OCI-LY7 (cell line): ENCODE data around the gene SPG7. TPM values are rescaled to one million over a fixed set of nuclear protein-coding genes. Genes with fewer than 3 reads are reported as not detected.

Experiments
- BruUV-seq: library from RNA; stranded (reverse); fragments of 400-500 nt; replicated peaks from 2 replicates; lab custom pipeline; 2021; lab: Mats Ljungman, UMichigan
- CTCF ChIA-PET: fragments of 300-600 bp; sonication (Branson Sonifier 250); formaldehyde crosslinking; loops from one replicate; lab custom pipeline; 2022; ENCODE audit warnings: antibody characterized with exemption; ENCODE audit not compliant: unreplicated experiment; lab: Charles Lee
- POLR2A ChIA-PET: fragments of 300-600 bp; sonication (Branson Sonifier 250); formaldehyde crosslinking; loops from one replicate; lab custom pipeline; 2022; ENCODE audit warnings: antibody characterized with exemption; lab: Charles Lee
- DNase-seq: peaks from one replicate; pipeline ENCODE4 v3.0.0-alpha.2; 2015; ENCODE audit warnings: low spot score
- H2AFZ ChIP-seq: fragments of 200-600 bp; sonication (generic), shearing (Covaris generic); 2 replicates; pipeline ENCODE4 v1.6.1; 2014; ENCODE audit warnings: mild to moderate bottlenecking, antibody characterized with exemption, low read length, moderate library complexity
- H3K27ac ChIP-seq: fragments of 200-600 bp; sonication (generic); 2 replicates; pipeline ENCODE4 v1.5.1; 2014; ENCODE audit warnings: mixed run types, low read depth, mild to moderate bottlenecking, moderate library complexity, low read length, inconsistent platforms; ENCODE audit not compliant: poor library complexity, severe bottlenecking
- H3K36me3 ChIP-seq: fragments of 200-600 bp; sonication (generic); 2 replicates; pipeline ENCODE4 v1.6.1; 2014; ENCODE audit warnings: mild to moderate bottlenecking, antibody characterized with exemption, low read length, moderate library complexity, mixed read lengths; ENCODE audit not compliant: insufficient read depth
- H3K4me1 ChIP-seq: fragments of 200-600 bp; sonication (generic); 2 replicates; pipeline ENCODE4 v1.5.1; 2014; ENCODE audit warnings: mild to moderate bottlenecking, low read length; ENCODE audit not compliant: insufficient read depth, poor library complexity, severe bottlenecking
- H3K4me2 ChIP-seq: fragments of 200-600 bp; sonication (generic); 2 replicates; pipeline ENCODE4 v1.6.1; 2014; ENCODE audit warnings: mild to moderate bottlenecking, low read length
- H3K4me3 ChIP-seq: fragments of 200-600 bp; sonication (generic); 2 replicates; pipeline ENCODE4 v1.5.1; 2014; ENCODE audit warnings: mild to moderate bottlenecking, low read depth, low read length; ENCODE audit not compliant: poor library complexity, severe bottlenecking
- H3K79me2 ChIP-seq: fragments of 200-600 bp; sonication (generic); 2 replicates; pipeline ENCODE4 v1.6.1; 2016; ENCODE audit warnings: low read depth, mild to moderate bottlenecking, low read length, moderate library complexity, mixed read lengths; ENCODE audit not compliant: insufficient read depth
- H3K9me2 ChIP-seq: fragments of 200-600 bp; sonication (generic); 2 replicates; pipeline ENCODE4 v1.6.1; 2016; ENCODE audit warnings: mild to moderate bottlenecking, low read length, mixed read lengths; ENCODE audit not compliant: insufficient read depth
- H3K9me3 ChIP-seq: fragments of 200-600 bp; sonication (generic); 2 replicates; pipeline ENCODE4 v1.6.1; 2014; ENCODE audit warnings: mild to moderate bottlenecking, mixed run types, low read length, mixed read lengths
- H4K20me1 ChIP-seq: fragments of 200-600 bp; sonication (generic); 2 replicates; pipeline ENCODE4 v1.6.1; 2014; ENCODE audit warnings: mild to moderate bottlenecking, antibody characterized with exemption, low read length, moderate library complexity, mixed read lengths; ENCODE audit not compliant: insufficient read depth
- CTCF ChIP-seq: fragments of 200-600 bp; sonication (generic); conservative IDR thresholded peaks from 2 replicates; pipeline ENCODE4 v1.5.1; 2014; ENCODE audit warnings: mild to moderate bottlenecking, antibody characterized with exemption, low read length, moderate library complexity, mixed read lengths
- EZH2phosphoT487 ChIP-seq: fragments of 200-600 bp; sonication (generic); IDR thresholded peaks from 2 replicates; pipeline ENCODE4 v1.6.1; 2018; ENCODE audit warnings: low read depth, borderline replicate concordance, mild to moderate bottlenecking, mixed run types, antibody characterized with exemption, low read length, moderate library complexity, mixed read lengths
- intact Hi-C: fragments of 100-400 bp; cut with micrococcal nuclease; formaldehyde crosslinking; loops from one replicate; pipeline ENCODE4 v1.10.0; 2022; ENCODE audit not compliant: unreplicated experiment
- total RNA-seq, 2 experiments: library from RNA; depleted of rRNA in 1 of 2; stranded (reverse); fragments of >200 nt in 1 of 2; shearing (Covaris generic) in 1 of 2; gene quantifications; 2 replicates each; pipeline ENCODE4 v1.2.3, GENCODE V29; 2014 to 2022

Gene SPG7
- total RNA-seq, 2 experiments from 2014 or later: 92.7 to 121 TPM

GRCh38 chr16:89553733-89554132 is 45.5 kb downstream of the SPG7 start:
- BruUV-seq: no TSS peak
- no peak for TF ChIP-seq EZH2phosphoT487
- TF ChIP-seq CTCF: no peak
- CTCF ChIA-PET: no interaction called here
- no peak for DNase-seq
- no peaks in the 10 kb centered on the region for H3K79me2 ChIP-seq
- no peaks in the 10 kb centered on the region for H3K9me2 ChIP-seq
- no peaks in the 10 kb centered on the region for H4K20me1 ChIP-seq
- H3K4me3 ChIP-seq: no peak overlapping the region
- no peak overlapping the region for H3K27ac ChIP-seq
- no peak overlapping the region for H3K4me2 ChIP-seq
- H3K9me3 ChIP-seq: no peaks in the 10 kb centered on the region
- peaks cover 4% of the 10 kb centered on the region for H3K4me1 ChIP-seq
- no peak overlapping the region for H2AFZ ChIP-seq
- POLR2A ChIA-PET: no interaction called here
- peaks cover 59% of the 10 kb centered on the region; the same call in 1 of the 2 replicates for H3K36me3 ChIP-seq
- intact Hi-C loops: no loop called here

GRCh38 chr16:89554343-89554742 is 46.1 kb downstream of the SPG7 start:
- Histone ChIP-seq H4K20me1 (no peaks in the 10 kb centered on the region), H3K79me2 (no peaks in the 10 kb centered on the region), H3K4me2 (no peak overlapping the region), H2AFZ (no peak overlapping the region), H3K9me3 (no peaks in the 10 kb centered on the region), H3K9me2 (no peaks in the 10 kb centered on the region), H3K36me3 (peaks cover 53% of the 10 kb centered on the region; the same call in 1 of the 2 replicates), H3K4me3 (no peak overlapping the region), H3K4me1 (peaks cover 2% of the 10 kb centered on the region), H3K27ac (no peak overlapping the region)
- CTCF ChIA-PET: no interaction called here
- no TSS peak for BruUV-seq
- intact Hi-C loops: no loop called here
- no peak for DNase-seq
- POLR2A ChIA-PET: no interaction called here
- no peak for TF ChIP-seq CTCF
- no peak for TF ChIP-seq EZH2phosphoT487

- Histone ChIP-seq H3K4me2 (no peak overlapping the region), H3K9me2 (no peaks in the 10 kb centered on the region), H3K79me2 (no peaks in the 10 kb centered on the region; the same call in 1 of the 2 replicates), H3K36me3 (peaks cover 46% of the 10 kb centered on the region; the same call in 1 of the 2 replicates), H2AFZ (no peak overlapping the region), H4K20me1 (no peaks in the 10 kb centered on the region), H3K27ac (no peak overlapping the region), H3K9me3 (no peaks in the 10 kb centered on the region), H3K4me3 (no peak overlapping the region), H3K4me1 (peaks cover 7% of the 10 kb centered on the region)
- TF ChIP-seq CTCF (no peak), EZH2phosphoT487 (no peak)
- intact Hi-C loops: no loop called here
- no peak for DNase-seq
- POLR2A ChIA-PET: no interaction called here
- no TSS peak for BruUV-seq
- CTCF ChIA-PET: no interaction called here
Observed at GRCh38 chr16:89555265-89555664, 47.1 kb downstream of the SPG7 start.
